Measurements from ENCODE around the gene TYW3.

TYW3 gene

GRCh38 chr1:74684301-74684700, 48.7 kb upstream of the TYW3 start (continued):
- TF ChIP-seq TSHZ2 (CRISPR knock-in tag; IDR thresholded peaks at IDR 0.05), result no peak

DNA sequence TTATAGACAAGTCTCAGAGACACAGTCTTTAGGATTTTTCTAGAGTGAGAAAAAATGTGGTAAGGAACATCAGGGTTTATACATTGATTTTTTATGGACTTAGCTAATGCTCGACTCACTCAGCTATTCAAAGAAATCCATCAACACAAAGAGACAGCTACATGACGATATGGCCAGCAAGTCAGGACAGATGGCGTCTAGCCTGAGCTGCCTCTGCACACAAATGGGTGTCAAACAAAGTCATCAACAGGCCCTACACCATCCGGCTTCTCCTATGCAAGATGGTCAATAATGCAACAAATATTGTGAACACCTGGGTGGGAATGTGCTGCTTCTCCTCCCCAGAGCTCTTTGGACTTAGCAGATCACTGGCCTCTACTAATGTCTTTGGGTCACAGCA, 46.0 kb upstream of the TYW3 start:
- ATAC-seq, result no peak
- no peak for TF ChIP-seq ESRRG (CRISPR knock-in tag; IDR thresholded peaks at IDR 0.05)
- TF ChIP-seq ZFP30 (CRISPR knock-in tag; IDR thresholded peaks at IDR 0.05), result no peak
- TF ChIP-seq CSRNP3 (CRISPR knock-in tag; IDR thresholded peaks at IDR 0.05), result no peak
- no peak for TF ChIP-seq ZNF8 (CRISPR knock-in tag; IDR thresholded peaks at IDR 0.05)
- TF ChIP-seq RARB (CRISPR knock-in tag; IDR thresholded peaks at IDR 0.05), result no peak
- TF ChIP-seq CSDC2 (CRISPR knock-in tag; IDR thresholded peaks at IDR 0.05), result no peak
- TF ChIP-seq OSR1 (CRISPR knock-in tag; IDR thresholded peaks at IDR 0.05), result no peak
- TF ChIP-seq PPARA (CRISPR knock-in tag; IDR thresholded peaks at IDR 0.05; ENCODE audit: borderline replicate concordance), result no peak
- no peak for TF ChIP-seq ZNF565 (CRISPR knock-in tag; conservative IDR thresholded peaks at IDR 0.05; ENCODE audit: low read depth)
- no peak for TF ChIP-seq ISL1 (CRISPR knock-in tag; IDR thresholded peaks at IDR 0.05)
- TF ChIP-seq ZFP3 (CRISPR knock-in tag; IDR thresholded peaks at IDR 0.05), result no peak
- no peak for TF ChIP-seq POU6F1 (CRISPR knock-in tag; IDR thresholded peaks at IDR 0.05; ENCODE audit: borderline replicate concordance, low read depth)
- TF ChIP-seq PATZ1 (CRISPR knock-in tag; IDR thresholded peaks at IDR 0.05; ENCODE audit: borderline replicate concordance), result no peak

GRCh38 chr1:74689621-74690363, 43.2 kb upstream of the TYW3 start:
- peak; percentile 87 for ATAC-seq
- no peak for TF ChIP-seq ZNF8 (CRISPR knock-in tag; IDR thresholded peaks at IDR 0.05)
- no peak for TF ChIP-seq TOX (CRISPR knock-in tag; IDR thresholded peaks at IDR 0.05; ENCODE audit: borderline replicate concordance)
- no peak for TF ChIP-seq TSHZ2 (CRISPR knock-in tag; IDR thresholded peaks at IDR 0.05)
- no peak for TF ChIP-seq ZNF565 (CRISPR knock-in tag; conservative IDR thresholded peaks at IDR 0.05; ENCODE audit: low read depth)
- no peak for TF ChIP-seq ZC3H10 (CRISPR knock-in tag; IDR thresholded peaks at IDR 0.05)
- no peak for TF ChIP-seq ZFP3 (CRISPR knock-in tag; IDR thresholded peaks at IDR 0.05)
- no peak for TF ChIP-seq RARB (CRISPR knock-in tag; IDR thresholded peaks at IDR 0.05)
- TF ChIP-seq ESRRG (CRISPR knock-in tag; IDR thresholded peaks at IDR 0.05), result no peak

GRCh38 chr1:74690364-74690696, 42.6 kb upstream of the TYW3 start:
- ATAC-seq, result no peak
- no peak for TF ChIP-seq SNAI2 (CRISPR knock-in tag; IDR thresholded peaks at IDR 0.05)
- TF ChIP-seq ARNTL (CRISPR knock-in tag; IDR thresholded peaks at IDR 0.05; ENCODE audit: borderline replicate concordance, low read depth), result no peak
- TF ChIP-seq GLIS3 (CRISPR knock-in tag; IDR thresholded peaks at IDR 0.05), result no peak
- no peak for TF ChIP-seq CSRNP3 (CRISPR knock-in tag; IDR thresholded peaks at IDR 0.05)
- TF ChIP-seq CSDC2 (CRISPR knock-in tag; IDR thresholded peaks at IDR 0.05), result no peak
- TF ChIP-seq ESRRG (CRISPR knock-in tag; IDR thresholded peaks at IDR 0.05), result no peak
- no peak for TF ChIP-seq ZFP30 (CRISPR knock-in tag; IDR thresholded peaks at IDR 0.05)
- TF ChIP-seq RARB (CRISPR knock-in tag; IDR thresholded peaks at IDR 0.05), result no peak
- TF ChIP-seq PPARA (CRISPR knock-in tag; IDR thresholded peaks at IDR 0.05; ENCODE audit: borderline replicate concordance), result no peak
- TF ChIP-seq POU6F1 (CRISPR knock-in tag; IDR thresholded peaks at IDR 0.05; ENCODE audit: borderline replicate concordance, low read depth), result no peak
- no peak for TF ChIP-seq ZFP3 (CRISPR knock-in tag; IDR thresholded peaks at IDR 0.05)

All from SK-N-SH treated with all-trans-retinoic acid at 6 μM for 48 hours (cell line).